KMS-11 (cell line): ENCODE data around the gene DOK3.

ENCODE experiments used
- H2AFZ ChIP-seq: fragments of 200-600 bp; sonication (generic); 2 replicates; pipeline ENCODE4 v1.6.1; 2016; ENCODE audit warnings: antibody characterized with exemption, mixed run types, low read depth
- H3K27ac ChIP-seq: fragments of 200-600 bp; sonication (generic); 2 replicates; pipeline ENCODE4 v1.6.1; 2016; ENCODE audit warnings: mild to moderate bottlenecking, mixed run types
- H3K27me3 ChIP-seq: fragments of 200-600 bp; sonication (generic); 2 replicates; pipeline ENCODE4 v1.6.1; 2017; ENCODE audit warnings: mild to moderate bottlenecking, low read depth, mixed run types, moderate library complexity; ENCODE audit not compliant: insufficient read depth
- H3K36me3 ChIP-seq: fragments of 200-600 bp; sonication (generic); 2 replicates; pipeline ENCODE4 v1.6.1; 2017; ENCODE audit warnings: mild to moderate bottlenecking, mixed run types; ENCODE audit not compliant: insufficient read depth
- H3K4me1 ChIP-seq: fragments of 200-600 bp; sonication (generic); 2 replicates; pipeline ENCODE4 v1.6.1; 2016; ENCODE audit warnings: mild to moderate bottlenecking, low read depth, mixed run types; ENCODE audit not compliant: poor library complexity, severe bottlenecking
- H3K4me2 ChIP-seq: fragments of 200-600 bp; sonication (generic); 2 replicates; pipeline ENCODE4 v1.7.0; 2016; ENCODE audit warnings: mild to moderate bottlenecking, mixed run types
- H3K4me3 ChIP-seq: fragments of 200-600 bp; sonication (generic); IDR thresholded peaks from 2 replicates; pipeline ENCODE4 v1.6.1; 2017; ENCODE audit warnings: low read depth, low read length, mixed read lengths; ENCODE audit not compliant: insufficient read depth
- H3K79me2 ChIP-seq: fragments of 200-600 bp; sonication (generic); 2 replicates; pipeline ENCODE4 v1.6.1; 2016; ENCODE audit warnings: low read depth, mixed run types; ENCODE audit not compliant: insufficient read depth
- H3K9ac ChIP-seq: fragments of 200-600 bp; sonication (generic); 2 replicates; pipeline ENCODE4 v1.6.1; 2016; ENCODE audit warnings: mild to moderate bottlenecking, mixed run types
- H4K20me1 ChIP-seq: fragments of 200-600 bp; sonication (generic); 2 replicates; pipeline ENCODE4 v1.6.1; 2016; ENCODE audit warnings: mild to moderate bottlenecking, mixed run types; ENCODE audit not compliant: insufficient read depth
- CTCF ChIP-seq: fragments of 200-600 bp; sonication (generic); conservative IDR thresholded peaks from 2 replicates; pipeline ENCODE4 v1.6.1; 2017; ENCODE audit warnings: low read depth, mild to moderate bottlenecking, antibody characterized with exemption, low read length, moderate library complexity, mixed read lengths

DOK3 gene

GRCh38 chr5:177507596-177508220 is 1.9 kb downstream of the DOK3 start:
- Histone ChIP-seq H3K4me2 (no peak overlapping the region), H3K4me3 (no peak overlapping the region), H3K9ac (no peak overlapping the region), H2AFZ (no peak overlapping the region), H3K4me1 (no peaks in the 10 kb centered on the region), H3K36me3 (no peaks in the 10 kb centered on the region), H4K20me1 (no peaks in the 10 kb centered on the region), H3K27me3 (no peaks in the 10 kb centered on the region), H3K79me2 (no peaks in the 10 kb centered on the region), H3K27ac (no peak overlapping the region)
- TF ChIP-seq CTCF, result no peak

GRCh38 chr5:177507165-177507564 is 2.5 kb downstream of the DOK3 start:
- H3K4me2 ChIP-seq, result no peak overlapping the region
- H3K9ac ChIP-seq, result no peak overlapping the region
- H3K4me1 ChIP-seq, result no peaks in the 10 kb centered on the region
- H3K4me3 ChIP-seq, result no peak overlapping the region
- H3K27me3 ChIP-seq, result no peaks in the 10 kb centered on the region
- H3K79me2 ChIP-seq, result no peaks in the 10 kb centered on the region
- H3K27ac ChIP-seq, result no peak overlapping the region
- no peaks in the 10 kb centered on the region for H4K20me1 ChIP-seq
- no peak overlapping the region for H2AFZ ChIP-seq
- no peaks in the 10 kb centered on the region for H3K36me3 ChIP-seq
- TF ChIP-seq CTCF, result 0 out of 2 replicates have a peak, but pooled peaks have one; percentile 14

DNA sequence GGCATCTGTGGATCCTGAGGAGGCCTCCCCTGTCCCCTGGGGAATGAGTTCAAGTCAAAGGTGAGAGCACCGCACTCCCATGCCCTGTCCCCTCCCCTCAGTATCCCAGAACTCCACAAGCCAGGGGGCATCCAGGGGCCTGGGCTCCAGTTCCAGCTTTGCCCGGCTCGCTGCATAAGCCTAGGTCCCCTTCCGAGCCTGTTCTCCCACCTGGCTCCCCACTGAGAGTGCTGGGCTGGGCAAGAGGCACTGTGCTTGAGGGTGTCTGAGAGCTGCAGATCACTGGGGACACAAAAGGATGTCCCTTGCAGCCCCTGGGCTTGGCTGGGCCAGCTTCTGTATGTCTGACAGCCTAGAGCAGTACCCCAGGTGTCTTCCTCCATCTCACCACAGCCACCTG is 4.6 kb downstream of the DOK3 start:
- H3K4me3 ChIP-seq, result no peak overlapping the region
- H3K36me3 ChIP-seq, result no peaks in the 10 kb centered on the region
- H3K9ac ChIP-seq, result no peak overlapping the region
- H3K4me2 ChIP-seq, result no peak overlapping the region
- H3K27ac ChIP-seq, result no peak overlapping the region
- no peaks in the 10 kb centered on the region for H3K27me3 ChIP-seq
- H3K4me1 ChIP-seq, result no peaks in the 10 kb centered on the region
- no peak for TF ChIP-seq CTCF
- no peak overlapping the region for H2AFZ ChIP-seq
- no peaks in the 10 kb centered on the region for H3K79me2 ChIP-seq
- H4K20me1 ChIP-seq, result no peaks in the 10 kb centered on the region

DNA sequence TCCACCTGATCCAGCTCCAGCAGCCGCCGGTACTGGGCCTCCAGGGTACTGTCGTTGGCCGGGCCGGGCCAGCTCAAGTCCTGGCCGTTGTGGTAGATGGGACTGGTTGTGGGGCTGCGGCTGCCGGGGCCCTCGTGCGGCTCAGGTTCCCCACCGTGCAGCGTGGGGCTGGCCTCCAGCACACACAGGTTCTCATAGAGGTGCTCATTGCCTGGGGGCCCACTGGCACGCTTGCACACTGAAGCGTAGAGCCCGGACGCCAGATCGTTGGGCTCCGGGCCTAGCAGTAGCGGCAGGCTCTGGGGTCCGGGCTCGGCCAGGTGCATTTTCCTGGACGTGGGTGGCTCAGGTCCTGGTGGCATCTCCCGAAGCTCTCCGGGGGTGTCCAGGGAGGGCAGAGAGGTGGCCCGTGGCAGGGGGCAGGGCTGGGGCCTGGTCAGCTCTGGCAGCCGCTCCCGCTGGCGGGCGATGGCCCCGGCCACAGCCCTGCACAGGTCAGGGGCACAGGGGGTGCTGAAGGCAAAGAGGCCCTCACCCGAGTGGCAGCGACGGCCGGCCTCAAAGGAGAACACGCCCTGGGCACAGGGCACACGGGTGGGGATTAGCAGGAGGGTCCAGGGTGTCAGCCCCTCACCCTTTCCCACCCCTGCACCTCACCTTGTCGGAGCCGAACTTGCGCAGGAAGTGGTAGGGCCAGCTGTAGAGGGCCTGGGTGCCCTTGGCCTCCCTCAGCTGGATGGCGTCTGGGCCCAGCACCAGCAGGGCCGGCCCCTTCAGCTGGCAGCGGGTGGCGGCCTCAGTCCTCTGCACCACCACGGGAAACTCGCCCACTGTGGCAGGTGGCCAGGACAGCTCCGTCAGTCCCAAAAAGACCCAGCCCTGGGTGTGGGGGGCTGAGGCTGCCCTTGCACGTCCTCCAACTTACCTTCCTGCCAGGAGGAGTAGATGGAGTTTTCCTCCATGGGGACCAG is 5.3 kb downstream of the DOK3 start:
- no peak overlapping the region for H2AFZ ChIP-seq
- H3K9ac ChIP-seq, result no peak overlapping the region
- no peak overlapping the region for H3K27ac ChIP-seq
- no peaks in the 10 kb centered on the region for H3K27me3 ChIP-seq
- no peak overlapping the region for H3K4me3 ChIP-seq
- no peaks in the 10 kb centered on the region for H4K20me1 ChIP-seq
- H3K4me1 ChIP-seq, result no peaks in the 10 kb centered on the region
- no peak overlapping the region for H3K4me2 ChIP-seq
- no peaks in the 10 kb centered on the region for H3K36me3 ChIP-seq
- no peaks in the 10 kb centered on the region for H3K79me2 ChIP-seq
- TF ChIP-seq CTCF, result no peak
